Natural killer cell (primary cell): ENCODE measurements around the gene JADE1. TPM values are rescaled to one million over a fixed set of nuclear protein-coding genes. Genes with fewer than 3 reads are reported as not detected.

Experiments used
- ATAC-seq, 3 donors: fragments of 150-1000 bp in 2 of 3; fragments of 200-7000 bp in 1 of 3; cut with Tn5 transposase; 1 replicate in 1 of 3; 2 replicates in 2 of 3; pipeline ENCODE4 v1.10.0; 2021; ENCODE audit warnings: mild to moderate bottlenecking in 2 of 3, moderate library complexity in 2 of 3
- DNase-seq, 2 donors: peaks; one replicate each; pipeline versions ENCODE4 v3.0.0 to v3.0.0-alpha.2; 2013 to 2021; ENCODE audit warnings: mixed read lengths in 1 of 2
- H3K27ac ChIP-seq: one replicate; pipeline ENCODE4 v1.5.1; 2013; ENCODE audit warnings: mild to moderate bottlenecking, low read length
- H3K27me3 ChIP-seq: one replicate; pipeline ENCODE4 v1.6.1; 2013; ENCODE audit warnings: low read length; ENCODE audit not compliant: control insufficient read depth, insufficient read depth
- H3K36me3 ChIP-seq: one replicate; pipeline ENCODE4 v1.6.1; 2013; ENCODE audit warnings: low read length; ENCODE audit not compliant: control insufficient read depth, insufficient read depth
- H3K4me1 ChIP-seq: one replicate; pipeline ENCODE4 v1.6.1; 2013; ENCODE audit warnings: low read length; ENCODE audit not compliant: control insufficient read depth, insufficient read depth
- H3K4me3 ChIP-seq: one replicate; pipeline ENCODE4 v1.5.1; 2013; ENCODE audit warnings: low read length
- H3K9me3 ChIP-seq: one replicate; pipeline ENCODE4 v1.6.1; 2013; ENCODE audit warnings: low read length; ENCODE audit not compliant: control insufficient read depth, insufficient read depth
- H3K27ac Mint-ChIP-seq, 2 donors: one replicate each; pipeline ENCODE4 v1.8.0; 2022; ENCODE audit warnings: mild to moderate bottlenecking in 2 of 2, mixed read lengths in 2 of 2, moderate library complexity in 1 of 2
- H3K27me3 Mint-ChIP-seq, 2 donors: one replicate each; pipeline ENCODE4 v1.8.0; 2022; ENCODE audit warnings: low read depth in 2 of 2, mixed read lengths in 2 of 2
- H3K36me3 Mint-ChIP-seq: one replicate; pipeline ENCODE4 v1.8.0; 2022; ENCODE audit warnings: mixed read lengths
- H3K4me1 Mint-ChIP-seq, 2 donors: one replicate each; pipeline ENCODE4 v1.8.0; 2022; ENCODE audit warnings: mixed read lengths in 2 of 2
- H3K4me3 Mint-ChIP-seq: one replicate; pipeline ENCODE4 v1.8.0; 2022; ENCODE audit warnings: mild to moderate bottlenecking, moderate library complexity, mixed read lengths
- H3K9me3 Mint-ChIP-seq, 2 donors: one replicate each; pipeline ENCODE4 v1.8.0; 2022; ENCODE audit warnings: mixed read lengths in 2 of 2
- WGBS: methylation state at CpG from one replicate; pipeline ENCODE4 v1.1.7; 2013; ENCODE audit warnings: missing lambda C conversion rate; ENCODE audit not compliant: insufficient coverage; 5-methylcytosine and 5-hydroxymethylcytosine counted together
- intact Hi-C: fragments of 100-400 bp; cut with micrococcal nuclease; formaldehyde crosslinking; loops from one replicate; pipeline ENCODE4 v1.14.2; 2022
- total RNA-seq, 4 donors: library from RNA; stranded (reverse); fragments of 120-200 nt in 1 of 4; gene quantifications; one replicate each; pipeline versions ENCODE4 v1.2.3 to v1.2.4, GENCODE V29; 2013 to 2022
- TF ChIP-seq, protein P1 (sequence below): fragments of 200-600 bp; IDR thresholded peaks from one replicate; pipeline ENCODE4 v1.8.0; 2022; ENCODE audit warnings: antibody characterized with exemption

The JADE1 gene
- total RNA-seq, 3 donors from 2014 or later (not counting 1 experiment from before 2014, with no cell fraction given): 48.9 to 55.8 (median 52.7) TPM

- intact Hi-C loops: no loop called here
- 67% methylated on average over 2 of the region's 3 CpGs for WGBS
- H3K4me1 Mint-ChIP-seq: peaks cover 24 to 33% of the 10 kb centered on the region in 2 donors
Measured at GRCh38 chr4:128904821-128905220, 95.3 kb downstream of the JADE1 start.

DNA sequence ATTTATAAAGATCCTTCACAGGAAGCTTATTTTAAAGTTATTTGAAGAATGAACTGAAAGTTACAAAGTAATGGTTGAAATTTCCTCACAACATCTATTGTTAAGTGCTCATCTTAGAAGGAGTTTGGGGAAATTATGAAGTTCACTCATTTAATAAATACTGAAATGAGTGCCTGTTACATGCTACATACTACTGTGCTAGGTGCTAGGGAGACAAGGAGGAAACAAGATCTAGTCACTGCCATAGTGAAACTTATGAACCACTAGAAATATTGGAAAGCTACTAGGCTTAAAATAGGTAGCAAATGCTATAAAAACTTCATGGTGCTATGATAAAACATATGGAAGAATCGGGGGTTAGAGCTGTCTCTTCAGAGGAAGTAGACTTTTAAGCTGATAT is 97.1 kb downstream of the JADE1 start:
- Mint-ChIP-seq H3K4me3 (no peak overlapping the region), H3K27me3 (no peaks in the 10 kb centered on the region), H3K4me1 (peaks cover 24 to 33% of the 10 kb centered on the region in 2 donors), H3K27ac (peak overlapping the region; percentile 2 to 50), H3K36me3 (no peaks in the 10 kb centered on the region), H3K9me3 (no peaks in the 10 kb centered on the region)
- Histone ChIP-seq H3K9me3 (no peaks in the 10 kb centered on the region), H3K27me3 (no peaks in the 10 kb centered on the region), H3K4me3 (no peak overlapping the region), H3K4me1 (no peaks in the 10 kb centered on the region), H3K36me3 (no peaks in the 10 kb centered on the region), H3K27ac (no peak overlapping the region)
- DNase-seq: no peak
- no peak for ATAC-seq
- WGBS: 83% methylated on average over 1 of the region's 1 CpG
- TF ChIP-seq, protein P1, sequence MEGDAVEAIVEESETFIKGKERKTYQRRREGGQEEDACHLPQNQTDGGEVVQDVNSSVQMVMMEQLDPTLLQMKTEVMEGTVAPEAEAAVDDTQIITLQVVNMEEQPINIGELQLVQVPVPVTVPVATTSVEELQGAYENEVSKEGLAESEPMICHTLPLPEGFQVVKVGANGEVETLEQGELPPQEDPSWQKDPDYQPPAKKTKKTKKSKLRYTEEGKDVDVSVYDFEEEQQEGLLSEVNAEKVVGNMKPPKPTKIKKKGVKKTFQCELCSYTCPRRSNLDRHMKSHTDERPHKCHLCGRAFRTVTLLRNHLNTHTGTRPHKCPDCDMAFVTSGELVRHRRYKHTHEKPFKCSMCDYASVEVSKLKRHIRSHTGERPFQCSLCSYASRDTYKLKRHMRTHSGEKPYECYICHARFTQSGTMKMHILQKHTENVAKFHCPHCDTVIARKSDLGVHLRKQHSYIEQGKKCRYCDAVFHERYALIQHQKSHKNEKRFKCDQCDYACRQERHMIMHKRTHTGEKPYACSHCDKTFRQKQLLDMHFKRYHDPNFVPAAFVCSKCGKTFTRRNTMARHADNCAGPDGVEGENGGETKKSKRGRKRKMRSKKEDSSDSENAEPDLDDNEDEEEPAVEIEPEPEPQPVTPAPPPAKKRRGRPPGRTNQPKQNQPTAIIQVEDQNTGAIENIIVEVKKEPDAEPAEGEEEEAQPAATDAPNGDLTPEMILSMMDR: no peak
- intact Hi-C loops: no loop called here

More at GRCh38 chr4:128904821-128905220, 95.3 kb downstream of the JADE1 start:
- no peak for ATAC-seq
- Histone ChIP-seq H3K9me3 (no peaks in the 10 kb centered on the region), H3K36me3 (no peaks in the 10 kb centered on the region), H3K27me3 (no peaks in the 10 kb centered on the region), H3K27ac (no peak overlapping the region), H3K4me3 (no peak overlapping the region), H3K4me1 (no peaks in the 10 kb centered on the region)
- no peaks in the 10 kb centered on the region for H3K36me3 Mint-ChIP-seq
- TF ChIP-seq, protein P1: no peak
- no peak overlapping the region for H3K4me3 Mint-ChIP-seq
- H3K27me3 Mint-ChIP-seq: no peaks in the 10 kb centered on the region
- no peak for DNase-seq
- no peaks in the 10 kb centered on the region for H3K9me3 Mint-ChIP-seq
- H3K27ac Mint-ChIP-seq: peak overlapping the region in 1 of 2 donors; percentile 0

DNA sequence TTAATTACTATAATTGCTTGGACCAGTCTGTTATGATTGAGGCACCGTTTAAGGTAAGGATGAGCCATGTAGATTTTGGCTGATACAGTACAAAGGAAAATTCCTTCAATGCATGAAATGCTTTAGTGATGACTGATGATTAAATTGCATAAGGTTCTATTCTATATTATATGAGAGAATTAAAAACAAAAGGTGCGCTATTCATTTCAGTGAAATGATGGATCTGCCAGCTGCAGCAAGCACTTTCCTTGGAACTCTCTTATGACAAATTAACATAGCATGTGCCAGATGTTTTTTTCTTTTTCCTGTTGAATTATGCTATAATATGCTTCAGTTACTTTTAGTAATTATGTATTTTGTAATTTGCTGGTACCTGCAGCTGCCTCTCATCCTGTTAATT is 98.5 kb downstream of the JADE1 start:
- Mint-ChIP-seq H3K4me1 (peaks cover 26 to 37% of the 10 kb centered on the region in 2 donors), H3K9me3 (no peaks in the 10 kb centered on the region), H3K4me3 (no peak overlapping the region), H3K36me3 (no peaks in the 10 kb centered on the region), H3K27me3 (no peaks in the 10 kb centered on the region), H3K27ac (no peak overlapping the region)
- WGBS: 100% methylated on average over 2 of the region's 2 CpGs
- TF ChIP-seq, protein P1: no peak
- intact Hi-C loops: no loop called here
- peaks cover 2% of the 10 kb centered on the region for H3K4me1 ChIP-seq
- no peak overlapping the region for H3K27ac ChIP-seq
- no peak for DNase-seq
- H3K9me3 ChIP-seq: no peaks in the 10 kb centered on the region
- no peak for ATAC-seq
- H3K36me3 ChIP-seq: no peaks in the 10 kb centered on the region
- no peaks in the 10 kb centered on the region for H3K27me3 ChIP-seq
- no peak overlapping the region for H3K4me3 ChIP-seq

DNA sequence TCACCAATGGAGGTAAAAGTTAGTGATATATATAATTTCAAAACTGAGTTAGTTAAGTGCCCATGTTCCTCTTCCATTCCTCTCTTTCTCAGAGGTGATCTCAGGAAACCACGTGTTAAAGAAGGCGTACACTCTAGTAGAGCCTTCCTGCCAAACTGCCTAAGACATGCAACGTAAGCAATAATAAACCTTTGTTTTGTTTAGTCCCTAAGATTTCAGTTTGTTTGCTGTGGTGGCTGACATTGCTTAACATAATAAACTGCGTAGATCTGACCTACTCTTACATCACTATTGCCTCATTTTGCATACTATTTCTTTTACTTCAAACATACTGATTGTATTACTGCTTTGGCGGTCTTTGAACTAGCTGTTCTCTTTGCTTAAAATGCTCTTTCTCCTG is 99.2 kb downstream of the JADE1 start:
- DNase-seq (no peak), ATAC-seq (peak in 2 of 3 donors; percentile 32 to 50)
- Mint-ChIP-seq H3K36me3 (no peaks in the 10 kb centered on the region), H3K4me1 (peaks cover 34 to 45% of the 10 kb centered on the region in 2 donors), H3K4me3 (no peak overlapping the region), H3K27ac (peak overlapping the region; percentile 2 to 54), H3K9me3 (no peaks in the 10 kb centered on the region), H3K27me3 (no peaks in the 10 kb centered on the region)
- H3K4me3 ChIP-seq: no peak overlapping the region
- H3K27ac ChIP-seq: no peak overlapping the region
- 59% methylated on average over 5 of the region's 5 CpGs for WGBS
- TF ChIP-seq, protein P1: no peak
- no peaks in the 10 kb centered on the region for H3K27me3 ChIP-seq
- no peaks in the 10 kb centered on the region for H3K36me3 ChIP-seq
- intact Hi-C loops: no loop called here
- no peaks in the 10 kb centered on the region for H3K9me3 ChIP-seq
- H3K4me1 ChIP-seq: peaks cover 6% of the 10 kb centered on the region
